Measurements from ENCODE around the gene ACOT8.

- TF ChIP-seq CTCF (IDR thresholded peaks at IDR 0.05; ENCODE audit: low read depth, low read length) = no peak
- no peak for TF ChIP-seq MYC (IDR thresholded peaks at IDR 0.05; ENCODE audit: low read depth, low read length)
- TF ChIP-seq POLR2A (IDR thresholded peaks at IDR 0.05; ENCODE audit: extremely low read depth, insufficient read length) = no peak
These were observed 6.6 kb upstream of the ACOT8 start for GRCh38 chr20:45863543-45864470.
